Neuron (in vitro differentiated cells): ENCODE results near the gene ANGPTL2.

ENCODE experiments used
- H2AFZ ChIP-seq: one replicate; pipeline ENCODE4 v1.6.1; 2013; ENCODE audit warnings: low read depth, mild to moderate bottlenecking, inconsistent platforms, low read length, moderate library complexity
- H3K27me3 ChIP-seq: one replicate; pipeline ENCODE4 v1.6.1; 2013; ENCODE audit warnings: low read length; ENCODE audit not compliant: insufficient read depth
- H3K36me3 ChIP-seq: one replicate; pipeline ENCODE4 v1.6.1; 2013; ENCODE audit warnings: low read length; ENCODE audit not compliant: insufficient read depth
- H3K4me1 ChIP-seq: one replicate; pipeline ENCODE4 v1.6.1; 2013; ENCODE audit warnings: low read length; ENCODE audit not compliant: insufficient read depth
- H3K4me3 ChIP-seq: 2 replicates; pipeline ENCODE4 v1.5.1; 2013; ENCODE audit warnings: mild to moderate bottlenecking, low read length, moderate library complexity
- H3K9me3 ChIP-seq: one replicate; pipeline ENCODE4 v1.6.1; 2013; ENCODE audit warnings: low read length

The ANGPTL2 gene

GRCh38 chr9:127162046-127162863 is 39.8 kb upstream of the ANGPTL2 start:
- Histone ChIP-seq H3K27me3 (no peaks in the 10 kb centered on the region), H2AFZ (no peak overlapping the region), H3K9me3 (no peaks in the 10 kb centered on the region), H3K4me3 (no peak overlapping the region), H3K36me3 (no peaks in the 10 kb centered on the region), H3K4me1 (peaks cover 14% of the 10 kb centered on the region)

DNA sequence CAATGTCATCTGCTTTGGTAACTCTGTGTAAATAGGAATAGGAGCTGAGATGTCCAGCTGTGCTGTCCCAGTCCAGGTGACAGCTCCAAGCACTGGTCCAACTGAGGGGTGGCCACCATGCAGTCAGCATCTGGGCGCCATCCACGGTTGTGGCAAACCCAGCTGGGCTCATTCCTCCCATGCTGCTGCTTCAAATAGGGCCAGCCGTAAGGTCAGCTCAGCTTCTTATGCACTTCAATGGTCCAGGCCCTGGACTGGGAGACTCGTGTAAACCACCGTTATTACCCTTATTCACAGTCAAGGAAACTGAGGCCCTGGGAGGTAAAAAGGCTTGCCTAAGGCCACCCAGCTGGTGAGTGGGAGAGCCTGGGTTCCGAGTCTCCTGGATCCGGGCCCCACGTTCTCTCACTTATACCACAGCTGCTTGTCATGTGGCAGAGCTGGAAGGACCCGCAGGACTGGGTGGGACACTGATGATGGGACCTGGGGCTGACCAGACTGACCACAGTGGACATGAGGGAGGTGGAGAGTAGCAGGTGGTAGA is 38.7 kb upstream of the ANGPTL2 start:
- H3K4me1 ChIP-seq: peaks cover 14% of the 10 kb centered on the region
- no peaks in the 10 kb centered on the region for H3K36me3 ChIP-seq
- no peak overlapping the region for H3K4me3 ChIP-seq
- H3K9me3 ChIP-seq: no peaks in the 10 kb centered on the region
- H3K27me3 ChIP-seq: no peaks in the 10 kb centered on the region
- no peak overlapping the region for H2AFZ ChIP-seq

GRCh38 chr9:127159949-127160610 is 37.6 kb upstream of the ANGPTL2 start:
- Histone ChIP-seq H3K4me1 (peaks cover 14% of the 10 kb centered on the region), H3K27me3 (no peaks in the 10 kb centered on the region), H3K9me3 (no peaks in the 10 kb centered on the region), H3K4me3 (no peak overlapping the region), H3K36me3 (no peaks in the 10 kb centered on the region), H2AFZ (no peak overlapping the region)

GRCh38 chr9:127159325-127159801 is 36.9 kb upstream of the ANGPTL2 start:
- Histone ChIP-seq H3K9me3 (no peaks in the 10 kb centered on the region), H3K4me3 (no peak overlapping the region), H3K4me1 (peaks cover 14% of the 10 kb centered on the region), H2AFZ (peak overlapping the region; percentile 26), H3K36me3 (no peaks in the 10 kb centered on the region), H3K27me3 (no peaks in the 10 kb centered on the region)

DNA sequence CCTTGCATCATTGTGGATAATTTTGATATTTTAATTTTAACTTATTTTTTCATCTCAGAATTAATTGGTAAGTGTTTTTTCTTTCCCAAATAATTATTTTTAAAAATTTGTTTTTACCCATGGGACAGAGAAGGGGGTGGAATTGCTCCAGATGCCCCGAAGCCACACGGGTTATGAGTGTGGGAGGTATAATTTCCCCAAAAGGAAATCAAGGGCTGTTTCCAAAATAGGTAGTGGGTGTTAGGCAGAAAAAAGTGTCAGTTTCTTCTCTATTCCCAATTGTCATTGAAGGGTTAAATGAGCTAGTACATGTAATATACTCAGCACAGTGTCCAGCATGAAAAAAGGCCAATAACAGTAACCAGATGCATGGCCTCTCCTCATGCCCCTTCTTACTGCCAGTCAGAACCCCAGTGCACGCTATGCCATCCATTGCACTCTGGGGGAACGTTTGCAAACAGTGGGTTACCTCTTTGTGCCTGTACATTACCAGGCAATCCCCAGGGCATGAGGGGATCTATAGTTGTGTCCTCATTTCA is 36.4 kb upstream of the ANGPTL2 start:
- Histone ChIP-seq H3K27me3 (no peaks in the 10 kb centered on the region), H2AFZ (no peak overlapping the region), H3K9me3 (no peaks in the 10 kb centered on the region), H3K36me3 (no peaks in the 10 kb centered on the region), H3K4me1 (peaks cover 14% of the 10 kb centered on the region), H3K4me3 (no peak overlapping the region)

DNA sequence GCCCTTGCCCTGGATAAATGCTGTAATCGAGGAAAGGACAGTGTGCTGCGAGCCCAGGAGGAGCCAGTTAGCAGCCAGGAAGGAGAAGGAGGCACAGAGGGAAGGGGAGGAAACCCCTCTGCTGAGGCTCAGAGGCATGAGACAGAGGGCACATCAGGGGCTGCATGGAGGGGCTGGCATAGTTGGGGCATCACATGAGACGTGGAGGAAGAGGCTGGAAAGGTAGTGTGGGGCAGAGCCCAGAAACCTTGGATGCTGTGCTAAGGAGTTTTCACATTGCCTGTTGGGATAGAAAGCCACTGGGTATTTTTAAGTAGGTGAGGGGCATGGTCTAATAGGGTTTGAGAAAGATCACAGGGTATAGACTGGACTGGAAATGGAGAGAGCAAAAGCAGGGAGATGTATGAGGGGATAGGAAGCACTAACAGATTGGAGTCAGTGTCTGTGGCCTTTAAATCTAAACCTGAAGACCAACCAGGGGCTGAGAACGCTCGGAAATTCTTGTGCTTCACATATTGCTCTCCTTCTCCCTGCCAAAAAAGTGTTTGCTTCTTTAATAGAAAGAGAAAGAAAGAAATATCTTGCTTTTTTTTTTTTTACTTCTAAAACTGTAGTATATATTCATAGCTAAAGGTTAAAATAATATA is 33.0 kb upstream of the ANGPTL2 start:
- Histone ChIP-seq H3K4me1 (peaks cover 14% of the 10 kb centered on the region), H3K4me3 (no peak overlapping the region), H3K9me3 (no peaks in the 10 kb centered on the region), H2AFZ (no peak overlapping the region), H3K36me3 (no peaks in the 10 kb centered on the region), H3K27me3 (no peaks in the 10 kb centered on the region)

GRCh38 chr9:127154390-127155191 is 32.2 kb upstream of the ANGPTL2 start:
- H3K27me3 ChIP-seq: no peaks in the 10 kb centered on the region
- H3K4me3 ChIP-seq: no peak overlapping the region
- no peaks in the 10 kb centered on the region for H3K36me3 ChIP-seq
- H3K4me1 ChIP-seq: peaks cover 10% of the 10 kb centered on the region
- H2AFZ ChIP-seq: no peak overlapping the region
- no peaks in the 10 kb centered on the region for H3K9me3 ChIP-seq

- H3K27me3 ChIP-seq: no peaks in the 10 kb centered on the region
- no peak overlapping the region for H2AFZ ChIP-seq
- H3K4me3 ChIP-seq: no peak overlapping the region
- H3K36me3 ChIP-seq: no peaks in the 10 kb centered on the region
- peaks cover 4% of the 10 kb centered on the region for H3K4me1 ChIP-seq
- H3K9me3 ChIP-seq: no peaks in the 10 kb centered on the region
Measured at GRCh38 chr9:127154003-127154389, 31.6 kb upstream of the ANGPTL2 start.

DNA sequence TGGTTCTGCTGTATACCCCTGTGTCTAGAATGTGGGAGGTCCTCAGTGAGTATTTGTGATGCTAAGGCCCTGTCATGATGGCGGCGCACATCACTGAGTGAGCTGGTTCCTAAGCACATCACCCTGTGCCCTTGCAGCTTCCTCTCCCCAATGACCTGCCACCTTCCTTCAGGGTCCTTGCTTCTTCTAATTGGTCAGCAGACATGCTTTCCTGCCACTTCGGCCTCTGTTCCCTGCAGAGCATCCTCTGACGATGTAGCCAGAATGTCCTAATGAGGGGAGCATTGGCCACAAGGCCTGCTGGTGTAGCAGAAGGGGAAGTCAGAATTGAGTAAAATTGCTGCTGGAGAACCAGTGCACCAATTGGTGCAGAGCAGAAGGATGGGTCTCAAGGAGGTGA is 31.1 kb upstream of the ANGPTL2 start:
- H3K9me3 ChIP-seq: no peaks in the 10 kb centered on the region
- H3K36me3 ChIP-seq: no peaks in the 10 kb centered on the region
- H3K4me3 ChIP-seq: no peak overlapping the region

GRCh38 chr9:127149463-127150390 is 27.3 kb upstream of the ANGPTL2 start:
- Histone ChIP-seq H3K4me1 (no peaks in the 10 kb centered on the region), H3K36me3 (no peaks in the 10 kb centered on the region), H3K27me3 (no peaks in the 10 kb centered on the region), H3K4me3 (no peak overlapping the region), H3K9me3 (no peaks in the 10 kb centered on the region), H2AFZ (no peak overlapping the region)

More for the DNA sequence above, 31.1 kb upstream of the ANGPTL2 start:
- Histone ChIP-seq H2AFZ (no peak overlapping the region), H3K4me1 (no peaks in the 10 kb centered on the region), H3K27me3 (no peaks in the 10 kb centered on the region)

GRCh38 chr9:127149010-127149409 is 26.6 kb upstream of the ANGPTL2 start:
- no peaks in the 10 kb centered on the region for H3K27me3 ChIP-seq
- H3K4me3 ChIP-seq: no peak overlapping the region
- H3K4me1 ChIP-seq: no peaks in the 10 kb centered on the region
- no peaks in the 10 kb centered on the region for H3K36me3 ChIP-seq
- no peaks in the 10 kb centered on the region for H3K9me3 ChIP-seq
- no peak overlapping the region for H2AFZ ChIP-seq
